HepG2 (cell line): ENCODE measurements around the gene WDHD1. TPM values are rescaled to one million over a fixed set of nuclear protein-coding genes. Genes with fewer than 3 reads are reported as not detected.

Experiments
- ARNT ChIP-seq: fragments of 450-650 bp; IDR thresholded peaks from 2 replicates; pipeline ENCODE4 v1.6.1; 2017
- DR1 ChIP-seq: sonication (generic); formaldehyde crosslinking; IDR thresholded peaks from 2 replicates; pipeline ENCODE4 v1.8.0; 2021; ENCODE audit warnings: mild to moderate bottlenecking, missing genetic modification reagents, inconsistent platforms
- ESRRA ChIP-seq: sonication (generic); formaldehyde crosslinking; IDR thresholded peaks from 2 replicates; pipeline ENCODE4 v1.5.1; 2020; ENCODE audit warnings: mild to moderate bottlenecking, low read depth, missing genetic modification reagents
- FLYWCH1 ChIP-seq: sonication (generic); formaldehyde crosslinking; IDR thresholded peaks from 2 replicates; pipeline ENCODE4 v1.8.1; 2023; ENCODE audit warnings: mild to moderate bottlenecking, missing genetic modification reagents
- GLI4 ChIP-seq: sonication (generic); formaldehyde crosslinking; IDR thresholded peaks from 2 replicates; pipeline ENCODE4 v1.5.1; 2020; ENCODE audit warnings: missing genetic modification reagents, mild to moderate bottlenecking, moderate library complexity, borderline replicate concordance
- HDAC6 ChIP-seq: fragments of 200-600 bp; sonication (generic); IDR thresholded peaks from 2 replicates; pipeline ENCODE4 v1.7.0; 2017; ENCODE audit warnings: mild to moderate bottlenecking, antibody characterized with exemption, low read length, low read depth
- HNF4A ChIP-seq: sonication (generic); formaldehyde crosslinking; IDR thresholded peaks from 2 replicates; pipeline ENCODE4 v1.4.0; 2020; ENCODE audit warnings: missing genetic modification reagents
- HNRNPH1 ChIP-seq: fragments of 200-400 bp; formaldehyde crosslinking; optimal IDR thresholded peaks from 2 replicates; pipeline ENCODE3; 2017; ENCODE audit warnings: mild to moderate bottlenecking, low read depth, low read length
- MED8 ChIP-seq: sonication (generic); formaldehyde crosslinking; IDR thresholded peaks from 2 replicates; pipeline ENCODE4 v1.8.1; 2023; ENCODE audit warnings: mild to moderate bottlenecking, missing genetic modification reagents; ENCODE audit not compliant: insufficient replicate concordance
- RXRA ChIP-seq: sonication (generic); formaldehyde crosslinking; IDR thresholded peaks from 2 replicates; pipeline ENCODE4 v1.5.1; 2020; ENCODE audit warnings: missing genetic modification reagents
- SOX5 ChIP-seq: IDR thresholded peaks from 2 replicates; pipeline ENCODE4 v1.6.1; 2016; ENCODE audit warnings: borderline replicate concordance
- TCF7 ChIP-seq: sonication (generic); IDR thresholded peaks from 2 replicates; pipeline ENCODE4 v1.6.1; 2016; ENCODE audit warnings: antibody characterized with exemption, low read depth
- ZFP36L2 ChIP-seq: sonication (generic); formaldehyde crosslinking; IDR thresholded peaks from 2 replicates; pipeline ENCODE4 v1.4.0; 2020; ENCODE audit warnings: missing genetic modification reagents
- ZMYM4 ChIP-seq: sonication (generic); formaldehyde crosslinking; IDR thresholded peaks from 2 replicates; pipeline ENCODE4 v1.8.1; 2023; ENCODE audit warnings: mild to moderate bottlenecking, missing genetic modification reagents
- ZNF333 ChIP-seq: sonication (generic); formaldehyde crosslinking; IDR thresholded peaks from 2 replicates; pipeline ENCODE4 v1.4.0; 2020; ENCODE audit warnings: mild to moderate bottlenecking, missing genetic modification reagents, borderline replicate concordance
- ZNF510 ChIP-seq: sonication (generic); formaldehyde crosslinking; IDR thresholded peaks from 2 replicates; pipeline ENCODE4 v1.4.0; 2020; ENCODE audit warnings: low read depth, mild to moderate bottlenecking, missing genetic modification reagents
- ZNF607 ChIP-seq: sonication (generic); formaldehyde crosslinking; IDR thresholded peaks from 2 replicates; pipeline ENCODE4 v1.5.1; 2020; ENCODE audit warnings: missing genetic modification reagents, mild to moderate bottlenecking, borderline replicate concordance
- ZNF672 ChIP-seq: sonication (generic); formaldehyde crosslinking; IDR thresholded peaks from 2 replicates; pipeline ENCODE4 v1.8.1; 2022; ENCODE audit warnings: missing genetic modification reagents
- ZNF720 ChIP-seq: sonication (generic); formaldehyde crosslinking; IDR thresholded peaks from 2 replicates; pipeline ENCODE4 v1.4.0; 2020; ENCODE audit warnings: missing genetic modification reagents
- ZNF841 ChIP-seq: sonication (generic); formaldehyde crosslinking; IDR thresholded peaks from 2 replicates; pipeline ENCODE4 v1.8.1; 2023; ENCODE audit warnings: missing genetic modification reagents, borderline replicate concordance
- ZZZ3 ChIP-seq: sonication (generic); formaldehyde crosslinking; IDR thresholded peaks from 2 replicates; pipeline ENCODE4 v1.4.0; 2020; ENCODE audit warnings: missing genetic modification reagents, mild to moderate bottlenecking, borderline replicate concordance
- polyA plus RNA-seq, 8 experiments: library from polyadenylated mRNA; depleted of rRNA in 3 of 8; stranded (reverse) in 7 of 8; unstranded in 1 of 8; fragments of >200 nt; fragmentation: Illumina TruSeq in 4 of 8; extraction: Trizol in 4 of 8; gene quantifications; 2 replicates each; pipeline versions ENCODE4 v1.2.1 to v1.2.3, GENCODE V29; 2011 to 2016; ENCODE audit warnings: low read depth in 4 of 8, missing spikeins in 1 of 8, mixed read lengths in 1 of 8; ENCODE audit not compliant: insufficient read depth in 1 of 8
- total RNA-seq, 5 experiments: library from RNA; depleted of rRNA; stranded (reverse); fragments of >200 nt; fragmentation: Illumina TruSeq; extraction: Trizol; gene quantifications; 2 replicates each; pipeline ENCODE4 v1.2.3, GENCODE V29; 2016; ENCODE audit warnings: low read depth in 1 of 5
- TF ChIP-seq, protein P1 (sequence below): IDR thresholded peaks from 2 replicates; pipeline ENCODE4 v1.6.1; 2016; ENCODE audit warnings: low read depth, missing genetic modification reagents, missing compliant biosample characterization
- TF ChIP-seq, protein P2 (sequence below): sonication (generic); formaldehyde crosslinking; conservative IDR thresholded peaks from 2 replicates; pipeline ENCODE4 v1.4.0; 2020; ENCODE audit warnings: missing genetic modification reagents
- TF ChIP-seq, protein P3 (sequence below): sonication (generic); formaldehyde crosslinking; IDR thresholded peaks from 2 replicates; pipeline ENCODE4 v1.5.0; 2020; ENCODE audit warnings: missing genetic modification reagents, mild to moderate bottlenecking, borderline replicate concordance

The WDHD1 gene
- total and polyA plus RNA-seq, 2 of the 13 experiments (the other 11 are each of a cell fraction or from before 2014, with no cell fraction given), result 5.5 to 27.5 TPM

GRCh38 chr14:54902521-54903420 is 124.1 kb downstream of the WDHD1 start, which contains the start of gene GCH1 (continued):
- TF ChIP-seq, protein P1, sequence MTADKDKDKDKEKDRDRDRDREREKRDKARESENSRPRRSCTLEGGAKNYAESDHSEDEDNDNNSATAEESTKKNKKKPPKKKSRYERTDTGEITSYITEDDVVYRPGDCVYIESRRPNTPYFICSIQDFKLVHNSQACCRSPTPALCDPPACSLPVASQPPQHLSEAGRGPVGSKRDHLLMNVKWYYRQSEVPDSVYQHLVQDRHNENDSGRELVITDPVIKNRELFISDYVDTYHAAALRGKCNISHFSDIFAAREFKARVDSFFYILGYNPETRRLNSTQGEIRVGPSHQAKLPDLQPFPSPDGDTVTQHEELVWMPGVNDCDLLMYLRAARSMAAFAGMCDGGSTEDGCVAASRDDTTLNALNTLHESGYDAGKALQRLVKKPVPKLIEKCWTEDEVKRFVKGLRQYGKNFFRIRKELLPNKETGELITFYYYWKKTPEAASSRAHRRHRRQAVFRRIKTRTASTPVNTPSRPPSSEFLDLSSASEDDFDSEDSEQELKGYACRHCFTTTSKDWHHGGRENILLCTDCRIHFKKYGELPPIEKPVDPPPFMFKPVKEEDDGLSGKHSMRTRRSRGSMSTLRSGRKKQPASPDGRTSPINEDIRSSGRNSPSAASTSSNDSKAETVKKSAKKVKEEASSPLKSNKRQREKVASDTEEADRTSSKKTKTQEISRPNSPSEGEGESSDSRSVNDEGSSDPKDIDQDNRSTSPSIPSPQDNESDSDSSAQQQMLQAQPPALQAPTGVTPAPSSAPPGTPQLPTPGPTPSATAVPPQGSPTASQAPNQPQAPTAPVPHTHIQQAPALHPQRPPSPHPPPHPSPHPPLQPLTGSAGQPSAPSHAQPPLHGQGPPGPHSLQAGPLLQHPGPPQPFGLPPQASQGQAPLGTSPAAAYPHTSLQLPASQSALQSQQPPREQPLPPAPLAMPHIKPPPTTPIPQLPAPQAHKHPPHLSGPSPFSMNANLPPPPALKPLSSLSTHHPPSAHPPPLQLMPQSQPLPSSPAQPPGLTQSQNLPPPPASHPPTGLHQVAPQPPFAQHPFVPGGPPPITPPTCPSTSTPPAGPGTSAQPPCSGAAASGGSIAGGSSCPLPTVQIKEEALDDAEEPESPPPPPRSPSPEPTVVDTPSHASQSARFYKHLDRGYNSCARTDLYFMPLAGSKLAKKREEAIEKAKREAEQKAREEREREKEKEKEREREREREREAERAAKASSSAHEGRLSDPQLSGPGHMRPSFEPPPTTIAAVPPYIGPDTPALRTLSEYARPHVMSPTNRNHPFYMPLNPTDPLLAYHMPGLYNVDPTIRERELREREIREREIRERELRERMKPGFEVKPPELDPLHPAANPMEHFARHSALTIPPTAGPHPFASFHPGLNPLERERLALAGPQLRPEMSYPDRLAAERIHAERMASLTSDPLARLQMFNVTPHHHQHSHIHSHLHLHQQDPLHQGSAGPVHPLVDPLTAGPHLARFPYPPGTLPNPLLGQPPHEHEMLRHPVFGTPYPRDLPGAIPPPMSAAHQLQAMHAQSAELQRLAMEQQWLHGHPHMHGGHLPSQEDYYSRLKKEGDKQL (CRISPR knock-in tag), result no peak
- no peak for TF ChIP-seq ZNF607 (CRISPR knock-in tag)
- TF ChIP-seq, protein P2, sequence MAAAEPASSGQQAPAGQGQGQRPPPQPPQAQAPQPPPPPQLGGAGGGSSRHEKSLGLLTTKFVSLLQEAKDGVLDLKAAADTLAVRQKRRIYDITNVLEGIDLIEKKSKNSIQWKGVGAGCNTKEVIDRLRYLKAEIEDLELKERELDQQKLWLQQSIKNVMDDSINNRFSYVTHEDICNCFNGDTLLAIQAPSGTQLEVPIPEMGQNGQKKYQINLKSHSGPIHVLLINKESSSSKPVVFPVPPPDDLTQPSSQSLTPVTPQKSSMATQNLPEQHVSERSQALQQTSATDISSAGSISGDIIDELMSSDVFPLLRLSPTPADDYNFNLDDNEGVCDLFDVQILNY (CRISPR knock-in tag), result no peak
- no peak for TF ChIP-seq ZNF510 (CRISPR knock-in tag)
- no peak for TF ChIP-seq FLYWCH1 (CRISPR knock-in tag)
- no peak for TF ChIP-seq ZNF720 (CRISPR knock-in tag)
- no peak for TF ChIP-seq ZNF672 (CRISPR knock-in tag)
- TF ChIP-seq TCF7, result no peak
- no peak for TF ChIP-seq ESRRA
- TF ChIP-seq ZNF333 (CRISPR knock-in tag), result peak; percentile 24; the same call in 1 of the 2 replicates
- TF ChIP-seq ZZZ3 (CRISPR knock-in tag), result 0 out of 2 replicates have a peak, but pooled peaks have one; percentile 35
- no peak for TF ChIP-seq MED8
- no peak for TF ChIP-seq HNRNPH1
- peak; percentile 83; the same call in 1 of the 2 replicates for TF ChIP-seq DR1 (CRISPR knock-in tag)
- TF ChIP-seq ZMYM4, result peak; percentile 98
- no peak for TF ChIP-seq ZFP36L2
- no peak for TF ChIP-seq ARNT
- TF ChIP-seq GLI4 (CRISPR knock-in tag), result peak; percentile 60; the same call in 1 of the 2 replicates
- 0 out of 2 replicates have a peak, but pooled peaks have one; percentile 10 for TF ChIP-seq RXRA (CRISPR knock-in tag)
- TF ChIP-seq, protein P3, sequence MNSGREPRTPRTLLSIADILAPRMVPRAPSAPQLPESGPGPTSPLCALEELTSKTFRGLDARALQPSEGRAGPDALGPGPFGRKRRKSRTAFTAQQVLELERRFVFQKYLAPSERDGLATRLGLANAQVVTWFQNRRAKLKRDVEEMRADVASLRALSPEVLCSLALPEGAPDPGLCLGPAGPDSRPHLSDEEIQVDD (CRISPR knock-in tag), result no peak
- TF ChIP-seq ZNF841 (CRISPR knock-in tag), result no peak; the same call in 1 of the 2 replicates
- TF ChIP-seq SOX5 (CRISPR knock-in tag), result no peak
- TF ChIP-seq HNF4A (CRISPR knock-in tag), result 0 out of 2 replicates have a peak, but pooled peaks have one; percentile 12
- TF ChIP-seq HDAC6, result no peak
